ENCODE results near the gene RPL31.

Gene RPL31

GRCh38 chr2:100988630-100989417 lies 13.3 kb upstream of the RPL31 start:
- Histone ChIP-seq H3K4me3 (ENCODE audit: insufficient read depth, low read length, poor library complexity, severe bottlenecking) (no peak overlapping the region), H3K9me3 (ENCODE audit: insufficient read depth, low read length) (no peaks in the 10 kb centered on the region), H3K9ac (ENCODE audit: low read length) (no peak overlapping the region), H3K27me3 (ENCODE audit: low read length) (no peaks in the 10 kb centered on the region), H3K79me2 (ENCODE audit: insufficient read depth, low read length) (no peaks in the 10 kb centered on the region), H3K27ac (ENCODE audit: low read depth, low read length) (no peak overlapping the region), H3K36me3 (ENCODE audit: low read length) (no peaks in the 10 kb centered on the region), H3K9me2 (replicated peaks; ENCODE audit: insufficient read depth, low read length) (no peaks in the 10 kb centered on the region), H2AFZ (ENCODE audit: low read depth, low read length, severe bottlenecking) (no peak overlapping the region), H3F3A (ENCODE audit: insufficient read depth) (no peaks in the 10 kb centered on the region), H3K4me2 (ENCODE audit: low read depth, low read length, poor library complexity, severe bottlenecking) (no peak overlapping the region), H4K20me1 (ENCODE audit: low read depth, low read length) (no peaks in the 10 kb centered on the region)
- no peak for TF ChIP-seq CTCF (IDR thresholded peaks at IDR 0.05; ENCODE audit: insufficient read depth, low read length, poor library complexity, severe bottlenecking)
- no peak for TF ChIP-seq EZH2phosphoT487 (conservative IDR thresholded peaks at IDR 0.05; ENCODE audit: low read length)

- H3K9me2 ChIP-seq (replicated peaks; ENCODE audit: insufficient read depth, low read length), result no peaks in the 10 kb centered on the region
- TF ChIP-seq CTCF (IDR thresholded peaks at IDR 0.05; ENCODE audit: insufficient read depth, low read length, poor library complexity, severe bottlenecking), result no peak
- no peaks in the 10 kb centered on the region for H3K27me3 ChIP-seq (ENCODE audit: low read length)
- no peaks in the 10 kb centered on the region for H3K9me3 ChIP-seq (ENCODE audit: insufficient read depth, low read length)
- H3K79me2 ChIP-seq (ENCODE audit: insufficient read depth, low read length), result no peaks in the 10 kb centered on the region
- H3K4me2 ChIP-seq (ENCODE audit: low read depth, low read length, poor library complexity, severe bottlenecking), result no peak overlapping the region
- no peak overlapping the region for H3K4me3 ChIP-seq (ENCODE audit: insufficient read depth, low read length, poor library complexity, severe bottlenecking)
- H3K27ac ChIP-seq (ENCODE audit: low read depth, low read length), result no peak overlapping the region
- H2AFZ ChIP-seq (ENCODE audit: low read depth, low read length, severe bottlenecking), result no peak overlapping the region
- H3F3A ChIP-seq (ENCODE audit: insufficient read depth), result no peaks in the 10 kb centered on the region
- H4K20me1 ChIP-seq (ENCODE audit: low read depth, low read length), result no peaks in the 10 kb centered on the region
- no peak overlapping the region for H3K9ac ChIP-seq (ENCODE audit: low read length)
- H3K36me3 ChIP-seq (ENCODE audit: low read length), result no peaks in the 10 kb centered on the region
Measured at GRCh38 chr2:100989666-100990065, 12.4 kb upstream of the RPL31 start.

- Histone ChIP-seq H3K9me3 (ENCODE audit: insufficient read depth, low read length) (no peaks in the 10 kb centered on the region), H3F3A (ENCODE audit: insufficient read depth) (no peaks in the 10 kb centered on the region), H3K4me2 (ENCODE audit: low read depth, low read length, poor library complexity, severe bottlenecking) (no peak overlapping the region), H3K9ac (ENCODE audit: low read length) (no peak overlapping the region), H2AFZ (ENCODE audit: low read depth, low read length, severe bottlenecking) (no peak overlapping the region), H3K36me3 (ENCODE audit: low read length) (no peaks in the 10 kb centered on the region), H3K27me3 (ENCODE audit: low read length) (no peaks in the 10 kb centered on the region), H4K20me1 (ENCODE audit: low read depth, low read length) (no peaks in the 10 kb centered on the region), H3K27ac (ENCODE audit: low read depth, low read length) (no peak overlapping the region), H3K79me2 (ENCODE audit: insufficient read depth, low read length) (no peaks in the 10 kb centered on the region), H3K4me3 (ENCODE audit: insufficient read depth, low read length, poor library complexity, severe bottlenecking) (no peak overlapping the region), H3K9me2 (replicated peaks; ENCODE audit: insufficient read depth, low read length) (no peaks in the 10 kb centered on the region)
- TF ChIP-seq EZH2phosphoT487 (conservative IDR thresholded peaks at IDR 0.05; ENCODE audit: low read length) (no peak), CTCF (IDR thresholded peaks at IDR 0.05; ENCODE audit: insufficient read depth, low read length, poor library complexity, severe bottlenecking) (no peak)
Measured at GRCh38 chr2:100990166-100990565, 11.9 kb upstream of the RPL31 start.

Data from SU-DHL-6 (cell line).